ENCODE data around the gene TANC1.

TANC1 gene

GRCh38 chr2:158962074-158962473 is 6.4 kb upstream of the TANC1 start:
- no peak for DNase-seq (ENCODE audit: low read depth, low spot score)

DNA sequence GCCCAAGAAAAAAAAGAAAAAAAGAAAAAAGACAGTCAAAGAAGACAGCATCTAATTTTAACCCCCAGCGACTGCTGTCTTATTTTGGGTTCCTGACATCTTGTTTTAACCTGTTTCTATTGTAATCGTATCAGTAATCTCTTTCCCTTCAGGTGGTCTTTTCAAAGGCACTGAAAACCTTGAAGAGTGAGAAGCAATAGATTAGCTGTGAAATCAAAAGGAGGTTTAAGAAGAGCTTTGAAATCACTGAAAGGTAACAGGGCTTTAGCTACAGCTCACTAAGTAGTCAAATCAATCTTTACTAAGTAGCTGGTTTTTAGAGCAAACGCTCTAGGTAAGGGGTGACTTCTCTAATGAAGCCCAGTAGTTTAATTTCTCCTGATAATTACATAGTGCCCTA is 5.4 kb upstream of the TANC1 start:
- DNase-seq (ENCODE audit: low read depth, low spot score), result no peak

DNA sequence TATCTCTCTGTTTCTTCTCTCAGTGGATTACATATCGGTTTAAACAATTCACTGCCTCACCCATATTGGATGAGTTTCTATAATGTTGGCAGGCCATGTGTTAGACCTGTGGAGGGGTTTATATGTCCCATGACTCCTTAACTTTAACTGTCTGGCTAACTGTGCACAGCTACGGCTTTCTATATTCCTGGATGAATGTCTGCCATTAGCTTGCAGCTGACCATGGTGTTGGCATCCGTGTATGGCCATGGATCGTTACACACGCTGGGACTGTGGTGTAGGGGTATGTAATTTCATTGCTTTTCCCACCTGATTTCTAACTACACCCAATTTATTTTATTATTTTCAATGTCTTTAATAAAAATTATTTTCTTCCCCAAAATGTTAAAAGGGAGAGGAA is 3.3 kb upstream of the TANC1 start:
- DNase-seq (ENCODE audit: low read depth, low spot score), result no peak

DNA sequence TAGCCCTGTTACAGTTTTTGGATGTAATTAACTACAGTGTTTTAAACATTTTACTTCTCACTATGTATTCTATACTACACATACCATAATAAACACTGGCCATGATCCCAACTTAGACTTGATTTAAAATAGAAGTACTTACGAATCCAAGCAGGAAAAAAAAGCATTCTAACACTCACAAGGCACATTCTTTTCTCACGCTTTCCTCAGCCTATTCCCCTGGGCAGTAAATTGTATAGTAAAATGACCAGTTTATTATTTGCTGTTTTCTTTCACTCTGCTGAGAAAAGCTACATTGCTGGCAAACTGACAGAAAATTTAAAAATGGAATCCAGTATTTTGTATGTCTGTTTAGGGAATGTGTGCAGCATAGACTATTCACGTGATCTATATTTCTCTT is 2.8 kb upstream of the TANC1 start:
- DNase-seq (ENCODE audit: low read depth, low spot score), result no peak

- DNase-seq (ENCODE audit: low read depth, low spot score), result no peak
These were observed 2.1 kb upstream of the TANC1 start for GRCh38 chr2:158966312-158966711.

DNA sequence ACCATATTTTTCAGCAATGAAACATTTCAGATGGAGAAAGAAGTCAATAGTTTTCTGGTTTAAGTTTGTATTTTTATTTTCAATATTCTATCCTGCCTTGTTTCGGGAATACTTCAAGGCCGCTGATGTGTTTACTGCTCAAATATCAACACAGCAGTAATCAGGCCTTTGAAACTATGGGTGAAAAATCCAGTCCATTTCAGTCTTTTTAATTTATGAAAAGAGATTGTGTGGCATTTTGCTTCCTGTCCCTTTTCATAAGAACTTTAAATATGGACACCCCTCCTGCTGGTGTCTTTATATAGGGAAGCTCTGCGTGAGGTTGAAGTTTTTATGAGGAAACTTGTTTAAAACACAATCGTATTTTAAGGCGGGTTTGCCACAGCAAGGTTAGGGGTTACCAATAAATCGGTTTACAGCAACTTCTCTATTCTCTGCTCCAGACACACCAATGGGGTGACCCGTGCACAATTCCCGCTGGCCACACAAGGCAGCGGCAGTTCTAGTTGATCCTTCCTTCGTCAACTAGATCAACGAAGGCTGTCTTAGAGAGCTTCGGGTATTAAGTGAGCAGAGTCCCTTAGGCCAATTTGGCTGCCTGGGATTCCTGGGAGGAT is 1.2 kb upstream of the TANC1 start:
- no peak for DNase-seq (ENCODE audit: low read depth, low spot score)

DNA sequence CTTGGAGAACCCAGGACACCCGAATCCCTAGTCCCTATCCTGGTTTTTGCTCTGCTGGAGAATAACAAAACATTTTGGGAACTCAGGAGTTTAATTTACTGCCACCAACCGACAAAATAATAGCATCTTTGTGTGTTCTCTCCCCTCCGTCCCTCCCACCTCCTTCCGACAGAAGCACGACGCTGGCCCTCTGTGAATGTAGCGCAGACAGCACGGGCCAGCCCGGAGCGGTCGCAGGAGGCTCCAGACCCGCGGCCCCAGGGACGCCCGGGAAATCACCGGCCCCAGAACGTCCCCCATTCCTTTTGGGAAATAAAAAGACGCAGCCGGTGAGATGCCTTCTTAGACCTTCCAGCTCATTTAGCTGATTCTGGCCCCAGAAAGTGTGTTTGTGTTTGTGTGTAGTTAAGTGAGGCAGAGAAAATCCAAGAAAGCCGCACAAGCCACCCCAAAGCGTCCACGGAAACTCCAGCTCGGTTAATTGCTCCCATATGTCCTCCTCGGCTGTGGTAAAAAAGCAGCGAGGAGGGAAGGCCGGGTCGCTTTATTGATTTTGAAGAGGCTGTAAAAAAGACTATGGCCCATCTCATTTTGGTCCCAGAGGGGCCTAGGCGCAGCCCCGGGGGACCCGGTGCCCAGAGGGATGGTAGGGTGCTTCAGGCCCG is 577 bp upstream of the TANC1 start:
- DNase-seq (ENCODE audit: low read depth, low spot score), result no peak

DNA sequence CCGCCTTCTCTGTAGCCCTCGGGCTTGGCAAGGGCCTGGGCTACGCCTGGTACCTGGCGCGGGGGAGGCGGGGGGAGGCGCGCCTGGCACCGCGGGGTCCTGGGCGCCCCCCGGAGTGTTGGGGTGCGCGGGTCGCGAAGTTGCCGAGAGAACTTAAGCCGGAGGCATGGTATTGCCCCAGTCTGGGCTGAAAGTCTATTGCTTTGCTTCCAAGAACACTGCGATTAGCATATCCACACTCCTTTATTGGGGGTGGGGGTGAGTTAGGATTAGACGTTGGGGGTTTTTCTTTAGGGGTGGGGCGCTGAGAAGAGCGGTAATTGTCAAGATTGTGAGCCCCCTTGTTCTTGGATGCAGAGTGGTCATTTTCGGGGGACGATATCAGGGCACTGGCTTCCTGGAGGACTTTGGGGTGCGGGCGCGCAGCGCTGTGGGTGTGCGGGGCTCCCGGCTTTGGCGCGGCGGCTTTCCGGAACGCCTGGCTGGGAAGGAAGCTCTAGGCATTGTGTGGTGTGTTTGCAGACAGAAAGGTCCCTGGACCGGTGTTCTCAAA is 798 bp downstream of the TANC1 start:
- DNase-seq (ENCODE audit: low read depth, low spot score), result no peak

DNA sequence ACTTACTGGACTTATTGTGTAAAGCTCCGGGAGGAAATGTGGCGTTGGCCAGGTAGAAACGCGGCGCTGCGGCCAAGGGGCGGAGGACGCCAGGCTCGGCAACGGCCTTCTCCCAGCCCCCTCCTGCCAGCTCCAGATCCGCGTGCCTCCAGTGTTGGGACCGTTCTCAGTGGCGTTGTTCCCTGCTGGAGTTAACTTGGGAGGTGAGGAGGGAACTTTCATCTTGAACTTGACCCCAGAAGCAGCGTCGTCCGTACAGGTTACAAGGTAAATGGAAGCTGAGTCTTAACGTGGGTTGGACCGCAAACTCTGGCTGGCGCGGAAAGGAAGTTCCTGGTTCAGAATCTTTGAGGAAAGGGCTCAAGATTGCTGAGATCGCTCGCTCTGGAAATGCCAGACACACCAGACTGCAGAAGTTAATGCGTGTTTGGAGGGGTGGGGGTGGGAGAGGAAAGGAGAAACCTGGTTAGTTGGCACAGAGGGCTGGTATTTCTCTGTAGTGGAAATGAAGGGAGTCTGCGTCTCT is 1.3 kb downstream of the TANC1 start:
- DNase-seq (ENCODE audit: low read depth, low spot score), result no peak

DNA sequence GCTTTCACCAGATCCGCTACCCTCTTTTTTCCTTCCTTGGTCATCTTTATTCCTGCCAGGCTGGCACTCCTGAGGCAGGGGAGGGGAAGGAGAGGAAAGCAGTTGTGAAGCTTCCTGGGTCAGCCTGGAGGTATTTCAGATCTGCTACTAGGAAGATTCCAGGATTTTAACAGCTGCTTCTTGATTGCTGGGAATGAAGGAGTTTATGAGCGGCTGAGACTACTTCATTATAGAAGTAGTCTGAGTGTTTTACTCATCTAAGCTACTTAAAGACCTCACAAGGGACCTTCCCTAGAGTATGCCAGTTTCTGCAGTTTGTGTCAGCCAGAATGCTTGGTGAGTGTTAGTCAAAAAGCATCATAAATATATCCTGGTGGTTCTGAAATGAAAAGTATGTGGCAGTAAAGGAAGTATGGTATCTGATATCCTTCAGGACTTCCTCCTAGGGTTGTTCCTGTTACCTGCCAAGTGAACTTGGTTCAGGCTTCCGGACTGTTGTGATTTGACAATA is 1.9 kb downstream of the TANC1 start:
- no peak for DNase-seq (ENCODE audit: low read depth, low spot score)

DNA sequence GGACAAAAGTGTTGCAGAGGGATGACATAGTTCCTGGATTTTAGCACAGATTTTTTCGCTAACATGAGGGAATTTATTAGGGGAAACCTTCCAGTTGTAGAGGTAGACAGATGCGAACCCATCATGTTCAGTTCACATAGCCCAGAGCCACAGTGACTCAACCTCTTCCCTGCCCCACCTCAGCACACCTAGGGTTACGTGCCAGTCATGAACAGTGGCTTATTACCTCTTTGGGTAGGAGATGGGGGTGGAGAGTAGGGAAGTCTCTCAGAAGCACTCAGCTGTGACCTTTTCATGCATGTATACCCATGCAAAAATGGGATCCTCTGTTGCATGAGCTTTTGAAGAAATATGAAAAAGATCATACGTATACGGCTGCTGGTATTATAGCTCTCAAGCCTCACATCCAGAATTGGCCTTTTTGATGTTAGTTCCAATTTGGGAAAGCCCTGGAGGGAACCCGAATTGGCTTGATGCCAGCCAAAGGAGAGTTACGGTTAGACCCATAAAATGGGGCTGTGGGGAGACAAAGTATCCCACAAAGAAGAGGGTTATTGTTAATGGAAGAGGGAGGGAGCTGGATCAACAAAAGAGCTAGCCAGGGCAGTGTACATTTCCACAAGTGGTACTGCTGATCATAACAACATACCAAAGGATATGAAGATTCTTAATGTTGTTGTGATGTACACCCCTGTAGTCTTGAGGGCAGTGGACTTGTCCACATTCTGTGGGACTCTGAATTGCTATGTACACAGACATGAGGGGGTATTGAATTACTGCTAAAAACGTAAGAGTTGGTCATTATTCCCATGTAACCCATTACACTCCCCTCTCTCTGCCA is 4.9 kb downstream of the TANC1 start:
- no peak for DNase-seq (ENCODE audit: low read depth, low spot score)

DNA sequence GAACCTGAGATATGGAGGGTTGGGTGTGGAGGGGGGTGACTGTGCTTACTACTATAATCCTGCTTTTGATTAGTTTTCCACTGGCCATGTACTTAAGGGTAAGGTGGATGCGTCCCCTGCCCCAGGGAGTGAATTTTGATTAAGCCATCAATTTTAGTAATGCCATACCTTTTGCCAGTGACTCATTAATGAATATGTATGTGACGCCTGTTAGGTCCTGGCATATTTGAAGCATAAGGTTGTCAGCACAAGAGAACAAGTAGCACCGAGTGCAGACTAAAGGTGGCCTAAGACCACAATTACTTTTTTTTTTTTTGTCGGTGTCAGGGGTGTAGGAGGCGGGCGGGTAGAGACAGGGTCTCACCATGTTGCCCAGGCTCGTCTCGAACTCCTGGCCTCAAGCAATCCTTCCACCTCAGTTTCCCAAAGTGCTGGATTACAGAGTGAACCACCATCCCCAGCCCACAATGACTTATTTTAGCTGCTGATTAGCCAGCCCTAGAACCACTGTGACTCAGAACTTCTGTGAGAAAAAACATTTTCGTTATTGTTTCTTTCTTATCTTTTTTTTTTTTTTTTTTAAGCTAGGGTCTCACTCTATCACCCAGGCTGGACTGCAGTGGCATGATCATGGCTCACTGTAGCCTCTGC is 7.0 kb downstream of the TANC1 start:
- no peak for DNase-seq (ENCODE audit: low read depth, low spot score)

DNA sequence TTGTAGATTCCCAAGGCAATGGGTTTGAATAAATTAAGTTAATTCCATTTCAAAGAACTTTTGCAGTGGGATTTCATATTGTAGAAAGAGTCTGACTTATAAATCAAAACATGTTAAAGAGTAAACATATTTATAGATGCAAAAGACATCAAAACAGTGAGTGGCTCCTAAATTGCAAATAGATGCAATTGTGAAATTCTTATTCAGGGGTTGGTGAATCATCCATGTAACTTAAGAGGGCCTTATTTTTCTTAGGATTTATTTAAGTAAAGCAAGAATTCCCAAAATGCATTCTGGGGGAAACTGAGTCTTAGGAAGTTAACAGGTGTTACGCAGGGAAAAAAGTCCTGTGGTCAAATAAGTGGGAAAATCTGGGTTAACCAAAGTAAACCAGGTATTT is 11.3 kb downstream of the TANC1 start:
- DNase-seq (ENCODE audit: low read depth, low spot score), result no peak

DNA sequence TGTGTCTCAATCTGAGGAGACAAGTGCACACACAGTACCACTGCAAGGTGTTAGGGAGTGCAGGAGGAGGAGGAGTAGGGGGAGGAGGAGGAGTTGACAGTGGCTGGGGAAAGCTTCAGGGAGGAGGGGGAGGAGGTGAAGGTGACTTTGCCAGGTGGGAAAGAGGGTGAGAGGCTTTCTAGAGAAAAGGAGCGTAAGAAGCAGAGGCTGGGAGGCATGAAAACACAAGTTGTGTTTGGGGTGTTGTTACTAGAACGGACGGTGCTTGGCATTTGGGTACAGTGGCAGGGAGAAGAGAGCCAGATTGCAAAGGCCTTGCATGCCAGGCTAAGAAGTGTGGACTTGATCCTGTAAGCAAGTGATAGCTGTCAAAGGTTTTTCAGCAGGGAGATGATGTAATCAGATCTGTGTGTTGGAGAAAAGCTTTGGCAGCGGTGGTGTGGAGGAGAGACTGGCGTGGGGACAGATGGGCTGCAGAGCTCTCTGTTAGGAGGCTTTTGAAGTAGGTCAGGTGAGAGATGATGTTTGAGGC is 16.2 kb downstream of the TANC1 start:
- no peak for DNase-seq (ENCODE audit: low read depth, low spot score)

DNA sequence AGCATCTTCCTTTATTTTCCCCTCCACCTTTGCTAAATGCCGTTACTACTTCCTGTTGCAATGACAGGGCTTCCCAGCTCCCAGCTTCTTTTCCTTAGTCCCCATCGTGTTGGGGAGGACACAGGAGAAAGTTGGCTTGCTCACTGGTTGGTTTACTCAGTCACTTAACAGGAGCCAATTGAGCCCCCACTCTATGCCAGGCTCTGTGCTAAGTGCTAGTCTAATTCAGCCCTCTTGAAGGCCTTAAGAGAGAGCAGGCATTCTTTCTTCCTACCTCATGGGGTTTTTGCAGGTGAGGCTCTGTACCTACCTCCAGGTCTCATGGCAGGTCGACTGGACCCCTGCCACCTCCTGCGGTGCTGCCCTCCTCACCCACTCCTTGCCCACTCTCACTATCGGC is 20.1 kb downstream of the TANC1 start:
- no peak for DNase-seq (ENCODE audit: low read depth, low spot score)

DNA sequence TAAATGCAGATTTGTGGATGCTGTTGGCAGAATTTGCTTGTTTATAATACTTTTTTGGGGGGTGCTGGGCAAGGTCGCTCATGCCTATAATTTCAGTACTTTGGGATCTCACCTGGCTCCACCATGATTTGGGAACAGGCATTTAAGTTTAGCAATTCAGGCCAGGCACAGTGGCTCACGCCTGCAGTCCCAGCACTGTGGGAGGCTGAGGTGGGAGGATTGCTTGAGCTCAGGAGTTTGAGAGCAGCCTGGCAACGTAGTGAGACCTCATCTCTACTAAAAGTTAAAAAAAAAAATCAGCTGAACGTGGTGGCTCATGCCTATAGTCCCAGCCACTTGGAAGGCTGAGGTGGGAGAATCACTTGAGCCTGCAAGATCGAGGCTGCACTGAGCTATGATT is 20.7 kb downstream of the TANC1 start:
- DNase-seq (ENCODE audit: low read depth, low spot score), result no peak

GRCh38 chr2:158990397-158991214 is 22.2 kb downstream of the TANC1 start:
- no peak for DNase-seq (ENCODE audit: low read depth, low spot score)

DNA sequence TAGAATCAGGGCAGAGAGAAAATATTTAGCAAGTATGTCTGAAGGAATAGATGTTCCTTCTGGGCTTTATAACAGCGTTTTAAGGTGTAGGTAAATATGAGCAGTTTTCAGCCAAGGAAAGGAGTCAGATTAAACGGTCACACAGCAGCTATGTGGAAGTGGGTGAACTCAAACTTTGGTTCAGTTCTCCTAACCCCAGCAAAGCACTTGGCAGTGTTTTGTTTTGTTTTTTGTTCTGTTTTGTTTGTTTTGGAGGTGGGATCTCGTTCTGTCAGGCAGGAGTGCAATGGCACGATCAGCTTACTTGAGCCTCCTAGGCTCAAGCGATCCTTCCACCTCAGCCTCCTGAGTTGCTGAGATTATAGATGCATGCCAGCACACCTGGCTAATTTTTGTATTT is 24.6 kb downstream of the TANC1 start:
- DNase-seq (ENCODE audit: low read depth, low spot score), result no peak

DNA sequence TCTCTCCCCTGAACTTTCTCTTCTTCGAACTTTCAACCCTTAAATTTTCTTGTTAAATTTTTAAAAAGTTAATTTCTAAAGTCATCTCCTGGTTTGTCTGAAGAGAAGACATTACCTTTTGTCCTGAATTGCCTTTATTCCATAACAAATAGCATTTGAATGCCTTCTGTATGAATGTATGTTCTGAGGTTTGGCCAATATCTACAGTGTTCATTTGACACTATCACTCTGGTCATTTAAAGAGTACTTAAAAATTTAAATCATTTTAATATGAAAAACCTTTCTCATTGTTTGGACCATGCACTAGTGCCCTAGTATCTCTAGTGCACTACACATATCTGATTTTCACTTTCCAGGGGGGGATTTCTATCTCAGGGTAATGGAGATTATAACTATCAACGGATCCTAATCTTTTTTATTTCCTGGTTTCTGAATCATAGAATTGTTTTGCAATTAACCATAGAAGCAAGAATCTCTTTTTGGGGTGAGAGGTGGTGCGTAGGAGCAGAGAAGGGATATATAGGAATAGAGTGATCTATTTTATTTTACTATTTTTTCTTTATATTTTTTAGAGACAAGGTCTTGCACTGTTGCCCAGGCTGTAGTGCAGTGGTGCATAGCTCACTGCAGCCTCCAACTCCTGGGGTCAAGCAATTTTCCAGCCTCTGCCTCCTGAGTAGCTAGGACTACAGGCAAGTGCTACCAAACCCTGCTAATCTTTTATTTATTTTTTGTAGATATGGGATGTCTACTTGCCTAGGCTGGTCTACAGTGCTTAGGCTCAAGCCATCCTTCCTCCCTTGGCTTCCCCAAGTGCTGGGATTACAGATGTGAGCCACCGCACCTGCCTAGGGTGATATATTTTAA is 25.5 kb downstream of the TANC1 start:
- DNase-seq (ENCODE audit: low read depth, low spot score), result no peak
